HUES48 (cell line): Measurements from ENCODE around the gene EMX1.

Source experiments
- H3K27ac ChIP-seq: one replicate; pipeline ENCODE4 v1.7.0; 2013; ENCODE audit warnings: low read depth, low read length, inconsistent platforms
- H3K27me3 ChIP-seq: 2 replicates; pipeline ENCODE4 v1.6.1; 2013; ENCODE audit warnings: mild to moderate bottlenecking, low read length; ENCODE audit not compliant: control insufficient read depth, insufficient read depth
- H3K36me3 ChIP-seq: 2 replicates; pipeline ENCODE4 v1.6.1; 2013; ENCODE audit warnings: low read length; ENCODE audit not compliant: control insufficient read depth, insufficient read depth
- H3K4me1 ChIP-seq: 2 replicates; pipeline ENCODE4 v1.6.1; 2013; ENCODE audit warnings: mild to moderate bottlenecking, low read length; ENCODE audit not compliant: control insufficient read depth, insufficient read depth
- H3K4me3 ChIP-seq: 2 replicates; pipeline ENCODE4 v1.5.1; 2013; ENCODE audit warnings: mild to moderate bottlenecking, low read depth, low read length
- H3K9ac ChIP-seq: 2 replicates; pipeline ENCODE4 v1.6.1; 2013; ENCODE audit warnings: mild to moderate bottlenecking, low read depth, low read length, moderate library complexity
- H3K9me3 ChIP-seq: 2 replicates; pipeline ENCODE4 v1.6.1; 2013; ENCODE audit warnings: low read length; ENCODE audit not compliant: control insufficient read depth, insufficient read depth

The EMX1 gene

DNA sequence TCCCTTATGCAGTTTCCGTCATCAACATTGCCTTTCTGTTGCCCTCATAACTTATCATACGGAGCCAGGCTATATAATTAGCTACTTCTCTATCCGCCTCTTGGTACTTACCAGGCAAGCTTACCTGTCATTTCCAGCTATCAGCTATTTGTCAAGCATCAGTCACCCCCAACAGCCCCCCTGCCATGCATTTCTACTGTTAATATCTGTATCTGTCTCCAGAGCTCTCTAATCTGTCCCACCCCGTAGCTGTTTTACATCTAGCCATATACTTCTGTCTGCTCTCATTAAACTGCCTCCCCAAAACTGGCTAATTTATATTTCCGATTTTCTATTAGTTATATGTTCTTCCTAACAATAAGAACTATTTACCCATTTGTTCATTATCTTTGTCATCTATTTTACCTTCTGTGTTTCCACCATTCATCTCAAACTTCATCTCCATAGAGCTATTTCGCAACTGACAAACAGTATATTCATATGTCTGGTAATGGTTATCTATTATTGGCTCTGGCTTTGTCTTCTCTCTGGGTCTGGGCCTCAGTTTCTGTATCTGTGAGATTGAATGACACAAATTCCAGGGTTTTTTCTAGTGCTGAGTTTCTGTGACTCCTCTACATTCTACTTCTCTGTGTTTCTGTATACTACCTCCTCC is 9.6 kb downstream of the EMX1 start:
- Histone ChIP-seq H3K27ac (no peak overlapping the region), H3K36me3 (no peaks in the 10 kb centered on the region), H3K27me3 (peaks cover 100% of the 10 kb centered on the region), H3K9me3 (no peaks in the 10 kb centered on the region), H3K4me1 (peaks cover 28% of the 10 kb centered on the region), H3K9ac (no peak overlapping the region), H3K4me3 (no peak overlapping the region)

DNA sequence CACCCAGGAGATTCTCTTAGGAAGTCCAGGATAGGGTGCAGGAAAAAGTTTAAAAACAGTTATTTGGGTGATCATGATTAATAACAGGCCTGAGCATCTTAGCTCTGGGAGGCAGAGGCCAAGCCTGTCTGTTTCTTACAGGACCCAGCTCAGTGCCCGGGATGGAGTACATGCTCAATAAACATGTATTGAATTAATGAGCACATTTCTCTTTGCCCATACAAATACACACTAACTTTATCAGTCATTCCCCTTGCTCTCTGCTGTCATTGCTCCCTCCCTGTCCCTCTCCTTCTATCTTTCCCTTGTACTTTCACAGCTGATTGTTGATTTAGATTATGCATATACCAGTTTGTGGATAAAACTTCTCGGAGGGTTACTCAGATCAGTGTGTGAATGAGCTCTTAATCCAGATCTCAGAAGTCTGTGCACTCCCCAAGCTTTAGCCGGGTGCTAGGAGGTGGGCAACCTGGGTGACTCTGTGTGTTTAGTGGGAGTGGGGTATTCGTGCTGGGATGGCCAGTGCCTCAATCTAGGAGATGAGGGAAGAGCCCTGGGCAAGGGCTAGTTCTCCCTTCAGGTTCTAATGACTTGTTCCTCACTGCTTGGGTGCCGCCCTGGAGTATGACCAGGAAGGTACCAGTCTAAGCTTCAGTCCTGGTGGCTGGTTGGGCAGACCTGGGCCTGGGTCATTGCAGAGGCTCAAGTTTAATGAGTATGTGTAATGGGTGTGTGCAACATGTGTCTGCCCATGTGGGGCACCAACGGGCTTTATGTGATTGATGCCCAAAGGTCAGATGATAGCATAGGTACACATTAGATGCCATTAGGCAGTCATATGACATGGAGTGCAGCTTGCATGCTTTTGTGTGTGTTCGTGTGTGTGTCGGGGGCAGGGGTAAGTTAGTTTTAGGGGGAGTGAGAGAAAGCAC is 10.6 kb downstream of the EMX1 start:
- Histone ChIP-seq H3K9me3 (no peaks in the 10 kb centered on the region), H3K27me3 (peaks cover 100% of the 10 kb centered on the region), H3K4me3 (no peak overlapping the region), H3K36me3 (no peaks in the 10 kb centered on the region), H3K27ac (no peak overlapping the region), H3K9ac (no peak overlapping the region), H3K4me1 (peaks cover 28% of the 10 kb centered on the region)

GRCh38 chr2:72929010-72929409 is 11.7 kb downstream of the EMX1 start:
- Histone ChIP-seq H3K36me3 (no peaks in the 10 kb centered on the region), H3K4me1 (peaks cover 23% of the 10 kb centered on the region), H3K4me3 (no peak overlapping the region), H3K9me3 (no peaks in the 10 kb centered on the region), H3K27ac (no peak overlapping the region), H3K27me3 (peaks cover 98% of the 10 kb centered on the region), H3K9ac (no peak overlapping the region)

GRCh38 chr2:72931280-72931910 is 14.1 kb downstream of the EMX1 start:
- peaks cover 91% of the 10 kb centered on the region for H3K27me3 ChIP-seq

DNA sequence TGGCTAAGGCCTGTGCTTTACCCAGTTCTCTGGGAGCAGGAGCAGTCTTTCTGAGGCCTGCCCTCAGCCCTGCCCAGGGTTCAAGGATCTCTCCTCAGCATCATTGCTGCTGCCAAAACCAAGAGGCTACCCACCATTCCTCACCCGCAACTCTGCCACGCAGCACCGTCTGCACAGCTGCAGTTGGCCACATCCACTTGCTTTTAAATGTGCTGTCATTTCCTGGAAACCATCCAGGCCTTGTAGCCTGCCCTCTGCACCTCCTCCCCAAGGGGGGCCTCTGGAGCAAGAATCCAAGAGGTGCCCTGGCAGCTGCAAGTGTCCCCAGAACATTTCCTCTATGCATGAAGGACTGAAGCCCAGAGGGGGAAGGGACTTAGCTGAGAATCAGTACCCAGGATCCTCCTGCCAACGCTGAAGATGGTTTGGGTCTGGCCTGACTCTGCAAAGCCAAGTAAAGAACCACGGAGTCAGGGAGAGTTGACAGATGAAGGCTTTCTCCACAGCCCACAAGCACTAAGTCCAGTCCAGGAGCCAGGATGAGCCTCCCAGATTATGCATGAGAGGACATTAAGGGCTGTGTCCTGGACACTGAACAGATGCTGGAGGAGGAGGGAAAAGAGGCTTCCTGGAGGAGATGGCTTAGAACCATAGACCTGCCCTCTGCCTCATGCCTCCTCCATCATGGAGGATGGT is 14.9 kb downstream of the EMX1 start:
- H3K27ac ChIP-seq = no peak overlapping the region
- peaks cover 9% of the 10 kb centered on the region for H3K4me1 ChIP-seq
- H3K9ac ChIP-seq = no peak overlapping the region
- H3K27me3 ChIP-seq = peaks cover 91% of the 10 kb centered on the region
- H3K36me3 ChIP-seq = no peaks in the 10 kb centered on the region
- H3K4me3 ChIP-seq = no peak overlapping the region
- H3K9me3 ChIP-seq = no peaks in the 10 kb centered on the region

More at GRCh38 chr2:72931280-72931910, 14.1 kb downstream of the EMX1 start:
- no peak overlapping the region for H3K27ac ChIP-seq
- H3K9ac ChIP-seq = no peak overlapping the region
- H3K36me3 ChIP-seq = no peaks in the 10 kb centered on the region
- no peak overlapping the region for H3K4me3 ChIP-seq
- H3K4me1 ChIP-seq = peaks cover 6% of the 10 kb centered on the region
- H3K9me3 ChIP-seq = no peaks in the 10 kb centered on the region

DNA sequence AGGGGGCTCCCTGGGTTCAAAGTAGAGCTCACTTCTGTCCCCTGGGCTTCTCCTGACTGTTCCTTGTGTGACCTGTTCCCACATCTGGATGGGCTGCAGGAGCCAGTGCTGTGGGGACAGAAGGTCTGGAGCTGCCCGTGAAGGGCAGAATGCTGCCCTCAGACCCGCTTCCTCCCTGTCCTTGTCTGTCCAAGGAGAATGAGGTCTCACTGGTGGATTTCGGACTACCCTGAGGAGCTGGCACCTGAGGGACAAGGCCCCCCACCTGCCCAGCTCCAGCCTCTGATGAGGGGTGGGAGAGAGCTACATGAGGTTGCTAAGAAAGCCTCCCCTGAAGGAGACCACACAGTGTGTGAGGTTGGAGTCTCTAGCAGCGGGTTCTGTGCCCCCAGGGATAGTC is 15.5 kb downstream of the EMX1 start:
- peaks cover 86% of the 10 kb centered on the region for H3K27me3 ChIP-seq

GRCh38 chr2:72933207-72933606 is 15.9 kb downstream of the EMX1 start:
- Histone ChIP-seq H3K27ac (no peak overlapping the region), H3K36me3 (no peaks in the 10 kb centered on the region), H3K4me1 (peaks cover 9% of the 10 kb centered on the region), H3K4me3 (no peak overlapping the region), H3K9me3 (no peaks in the 10 kb centered on the region), H3K27me3 (peaks cover 82% of the 10 kb centered on the region), H3K9ac (no peak overlapping the region)

More for the DNA sequence above, 15.5 kb downstream of the EMX1 start:
- Histone ChIP-seq H3K4me3 (no peak overlapping the region), H3K27ac (no peak overlapping the region), H3K9me3 (no peaks in the 10 kb centered on the region), H3K9ac (no peak overlapping the region), H3K4me1 (peaks cover 9% of the 10 kb centered on the region), H3K36me3 (no peaks in the 10 kb centered on the region)

DNA sequence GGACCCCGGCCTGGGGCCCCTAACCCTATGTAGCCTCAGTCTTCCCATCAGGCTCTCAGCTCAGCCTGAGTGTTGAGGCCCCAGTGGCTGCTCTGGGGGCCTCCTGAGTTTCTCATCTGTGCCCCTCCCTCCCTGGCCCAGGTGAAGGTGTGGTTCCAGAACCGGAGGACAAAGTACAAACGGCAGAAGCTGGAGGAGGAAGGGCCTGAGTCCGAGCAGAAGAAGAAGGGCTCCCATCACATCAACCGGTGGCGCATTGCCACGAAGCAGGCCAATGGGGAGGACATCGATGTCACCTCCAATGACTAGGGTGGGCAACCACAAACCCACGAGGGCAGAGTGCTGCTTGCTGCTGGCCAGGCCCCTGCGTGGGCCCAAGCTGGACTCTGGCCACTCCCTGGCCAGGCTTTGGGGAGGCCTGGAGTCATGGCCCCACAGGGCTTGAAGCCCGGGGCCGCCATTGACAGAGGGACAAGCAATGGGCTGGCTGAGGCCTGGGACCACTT is 16.4 kb downstream of the EMX1 start:
- Histone ChIP-seq H3K27me3 (peaks cover 77% of the 10 kb centered on the region), H3K27ac (no peak overlapping the region), H3K4me1 (peaks cover 9% of the 10 kb centered on the region), H3K9ac (no peak overlapping the region), H3K4me3 (no peak overlapping the region), H3K9me3 (no peaks in the 10 kb centered on the region), H3K36me3 (no peaks in the 10 kb centered on the region)

DNA sequence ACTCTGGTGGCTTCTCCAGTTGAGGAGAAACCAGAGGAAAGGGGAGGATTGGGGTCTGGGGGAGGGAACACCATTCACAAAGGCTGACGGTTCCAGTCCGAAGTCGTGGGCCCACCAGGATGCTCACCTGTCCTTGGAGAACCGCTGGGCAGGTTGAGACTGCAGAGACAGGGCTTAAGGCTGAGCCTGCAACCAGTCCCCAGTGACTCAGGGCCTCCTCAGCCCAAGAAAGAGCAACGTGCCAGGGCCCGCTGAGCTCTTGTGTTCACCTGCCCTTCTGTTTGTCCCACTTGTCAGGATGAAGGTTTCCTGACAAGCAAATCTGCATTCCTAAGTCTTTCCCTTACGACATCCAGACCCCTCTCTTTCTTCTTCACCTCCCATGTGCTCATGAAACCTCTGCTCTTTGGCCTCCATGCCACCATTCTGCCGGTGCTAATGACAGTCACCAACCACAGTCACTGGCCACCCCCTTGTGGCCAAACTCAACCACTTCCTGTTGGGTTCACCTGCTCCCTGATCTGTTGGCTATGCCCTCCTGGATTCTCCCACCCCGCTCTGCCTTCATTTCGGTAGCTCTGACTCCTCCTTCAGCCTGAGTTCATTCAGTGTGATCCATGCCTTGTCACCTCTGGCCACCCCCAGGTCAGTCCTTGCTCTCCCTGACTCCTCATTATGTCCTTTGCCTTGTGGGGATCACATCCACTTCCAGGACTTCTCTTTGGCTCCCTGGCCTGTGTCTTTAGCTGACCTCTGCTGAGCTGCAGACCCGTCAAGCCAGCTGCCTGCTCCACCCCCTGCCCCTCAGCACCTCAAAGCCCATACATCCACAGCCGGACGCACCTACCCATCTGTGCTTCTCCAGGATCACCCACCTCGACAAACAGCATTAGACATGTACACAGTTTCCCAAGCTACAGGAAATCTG is 17.6 kb downstream of the EMX1 start:
- Histone ChIP-seq H3K9me3 (no peaks in the 10 kb centered on the region), H3K4me3 (no peak overlapping the region), H3K36me3 (no peaks in the 10 kb centered on the region), H3K27me3 (peaks cover 70% of the 10 kb centered on the region), H3K4me1 (peaks cover 9% of the 10 kb centered on the region), H3K9ac (no peak overlapping the region), H3K27ac (no peak overlapping the region)

GRCh38 chr2:72935611-72935957 is 18.3 kb downstream of the EMX1 start:
- Histone ChIP-seq H3K4me1 (peaks cover 13% of the 10 kb centered on the region), H3K9me3 (no peaks in the 10 kb centered on the region), H3K27me3 (peaks cover 64% of the 10 kb centered on the region), H3K4me3 (no peak overlapping the region), H3K9ac (no peak overlapping the region), H3K27ac (no peak overlapping the region), H3K36me3 (no peaks in the 10 kb centered on the region)
